Neural cell (in vitro differentiated cells): Measurements from ENCODE around the gene NPHP4. TPM values are rescaled to one million over a fixed set of nuclear protein-coding genes. Genes with fewer than 3 reads are reported as not detected.

ENCODE experiments used
- H2AFZ ChIP-seq: fragments of 200-600, 300-800 bp; sonication (generic), shearing (Covaris generic); 2 replicates; pipeline ENCODE4 v1.6.0; 2014; ENCODE audit warnings: low read depth, mild to moderate bottlenecking, antibody characterized with exemption, low read length, moderate library complexity
- H3F3A ChIP-seq: fragments of 200-600 bp; shearing (Covaris generic); 2 replicates; pipeline ENCODE4 v1.6.1; 2016; ENCODE audit warnings: mild to moderate bottlenecking, moderate library complexity, mixed read lengths, antibody characterized with exemption, low read length; ENCODE audit not compliant: insufficient read depth, poor library complexity, severe bottlenecking
- H3K27ac ChIP-seq: fragments of 200-600, 300-800 bp; sonication (generic), shearing (Covaris generic); 2 replicates; pipeline ENCODE4 v1.5.1; 2014; ENCODE audit warnings: mild to moderate bottlenecking, low read length, moderate library complexity
- H3K27me3 ChIP-seq: fragments of 300-800, 200-600 bp; sonication (generic), shearing (Covaris generic); 2 replicates; pipeline ENCODE4 v1.6.0; 2014; ENCODE audit warnings: mild to moderate bottlenecking, low read depth, low read length, moderate library complexity; ENCODE audit not compliant: insufficient read depth
- H3K36me3 ChIP-seq: fragments of 300-800, 200-600 bp; sonication (generic), shearing (Covaris generic); 2 replicates; pipeline ENCODE4 v1.5.1; 2014; ENCODE audit warnings: mild to moderate bottlenecking, antibody characterized with exemption, low read length, moderate library complexity; ENCODE audit not compliant: insufficient read depth
- H3K4me2 ChIP-seq: fragments of 300-800, 200-600 bp; sonication (generic), shearing (Covaris generic); 2 replicates; pipeline ENCODE4 v1.6.0; 2014; ENCODE audit warnings: mild to moderate bottlenecking, low read length
- H3K4me3 ChIP-seq: fragments of 300-800, 200-600 bp; sonication (generic), shearing (Covaris generic); 2 replicates; pipeline ENCODE4 v1.5.1; 2014; ENCODE audit warnings: mild to moderate bottlenecking, low read length, moderate library complexity
- H3K79me2 ChIP-seq: fragments of 200-600 bp; shearing (Covaris generic); replicated peaks from 2 replicates; pipeline ENCODE4 v1.6.0; 2014; ENCODE audit warnings: mild to moderate bottlenecking, low read length, moderate library complexity; ENCODE audit not compliant: insufficient read depth
- H3K9ac ChIP-seq: fragments of 300-800, 200-600 bp; sonication (generic), shearing (Covaris generic); 2 replicates; pipeline ENCODE4 v1.6.1; 2016; ENCODE audit warnings: mild to moderate bottlenecking, low read length, mixed read lengths
- H3K9me2 ChIP-seq: fragments of 200-600 bp; shearing (Covaris generic); 2 replicates; pipeline ENCODE4 v1.6.1; 2016; ENCODE audit warnings: mild to moderate bottlenecking, low read length, mixed read lengths; ENCODE audit not compliant: insufficient read depth
- H3K9me3 ChIP-seq: fragments of 200-600, 300-800 bp; sonication (generic), shearing (Covaris generic); 2 replicates; pipeline ENCODE4 v1.6.1; 2016; ENCODE audit warnings: mild to moderate bottlenecking, mixed run types, low read length, moderate library complexity, mixed read lengths
- H4K20me1 ChIP-seq: fragments of 200-600 bp; shearing (Covaris generic); 2 replicates; pipeline ENCODE4 v1.6.1; 2016; ENCODE audit warnings: mild to moderate bottlenecking, mixed run types; ENCODE audit not compliant: insufficient read depth
- EP300 ChIP-seq: fragments of 450-650 bp; conservative IDR thresholded peaks from 2 replicates; pipeline ENCODE4 v1.6.1; 2014; ENCODE audit warnings: antibody characterized with exemption, mild to moderate bottlenecking, moderate library complexity; ENCODE audit not compliant: poor library complexity, severe bottlenecking
- EZH2 ChIP-seq: fragments of 200-600, 300-800 bp; shearing (Covaris generic), sonication (generic); IDR thresholded peaks from 2 replicates; pipeline ENCODE4 v1.6.1; 2014; ENCODE audit warnings: antibody characterized with exemption, low read length, borderline replicate concordance, mild to moderate bottlenecking; ENCODE audit not compliant: insufficient read depth, poor library complexity, severe bottlenecking
- MXI1 ChIP-seq: fragments of 450-650 bp; conservative IDR thresholded peaks from 2 replicates; pipeline ENCODE4 v1.6.1; 2014; ENCODE audit warnings: antibody characterized with exemption, mild to moderate bottlenecking; ENCODE audit not compliant: poor library complexity, severe bottlenecking
- POLR2AphosphoS5 ChIP-seq: IDR thresholded peaks from 2 replicates; pipeline ENCODE4 v1.6.1; 2012
- RAD21 ChIP-seq: fragments of 450-650 bp; conservative IDR thresholded peaks from 2 replicates; pipeline ENCODE4 v1.6.1; 2014; ENCODE audit warnings: antibody characterized with exemption, mild to moderate bottlenecking, moderate library complexity
- SMC3 ChIP-seq: fragments of 450-650 bp; conservative IDR thresholded peaks from 2 replicates; pipeline ENCODE4 v1.6.1; 2014; ENCODE audit warnings: antibody characterized with exemption, mild to moderate bottlenecking, moderate library complexity; ENCODE audit not compliant: poor library complexity
- TAF1 ChIP-seq: IDR thresholded peaks from 2 replicates; pipeline ENCODE4 v1.6.1; 2012; ENCODE audit warnings: low read depth
- polyA plus RNA-seq: library from polyadenylated mRNA; depleted of rRNA; stranded (reverse); fragments of >200 nt; gene quantifications from 2 replicates; pipeline ENCODE4 v1.2.3, GENCODE V29; 2014
- TF ChIP-seq, protein P1 (sequence below): IDR thresholded peaks from 2 replicates; pipeline ENCODE4 v1.6.1; 2012; ENCODE audit warnings: borderline replicate concordance
- TF ChIP-seq, protein P2 (sequence below): fragments of 450-650 bp; IDR thresholded peaks from 2 replicates; pipeline ENCODE4 v1.5.1; 2014; ENCODE audit warnings: antibody characterized with exemption, mild to moderate bottlenecking, moderate library complexity; ENCODE audit not compliant: poor library complexity, severe bottlenecking

Gene NPHP4
- polyA plus RNA-seq, 1 donor from 2014 or later = 17.1 TPM

DNA sequence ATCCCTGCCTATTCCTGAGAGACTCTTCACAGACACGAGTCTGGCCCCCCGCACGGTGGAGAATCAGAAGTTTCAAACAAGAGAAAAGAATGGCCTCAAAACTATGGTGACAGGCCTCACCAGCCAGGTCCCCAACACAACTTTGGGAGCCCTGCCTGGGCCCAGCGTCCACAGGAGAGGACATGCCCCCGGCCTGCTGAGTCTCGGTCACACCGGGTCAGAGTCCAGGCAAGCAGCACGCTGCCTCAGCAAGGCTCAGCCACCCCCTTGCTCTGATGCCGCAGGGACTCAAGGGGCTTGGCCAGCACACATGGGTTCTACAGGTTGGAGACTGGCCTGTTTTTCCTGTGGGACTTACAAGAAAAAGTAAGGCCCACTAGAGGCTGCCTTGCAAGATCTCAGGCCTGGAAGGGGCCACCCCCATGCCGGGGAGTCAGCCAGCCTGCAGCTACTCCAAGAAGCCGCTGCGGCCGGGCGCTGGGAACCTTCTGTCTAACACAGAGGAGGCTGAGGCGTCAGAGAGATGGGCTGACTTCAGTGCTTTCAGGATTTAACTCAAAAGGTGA lies 116.8 kb downstream of the NPHP4 start:
- H3K27ac ChIP-seq = no peak overlapping the region
- H3K36me3 ChIP-seq = peaks cover 5% of the 10 kb centered on the region
- H3K27me3 ChIP-seq = no peaks in the 10 kb centered on the region
- no peak overlapping the region for H2AFZ ChIP-seq
- no peaks in the 10 kb centered on the region for H3F3A ChIP-seq
- H3K4me2 ChIP-seq = no peak overlapping the region
- H3K9me3 ChIP-seq = no peaks in the 10 kb centered on the region
- no peaks in the 10 kb centered on the region for H3K9me2 ChIP-seq
- TF ChIP-seq, protein P1, sequence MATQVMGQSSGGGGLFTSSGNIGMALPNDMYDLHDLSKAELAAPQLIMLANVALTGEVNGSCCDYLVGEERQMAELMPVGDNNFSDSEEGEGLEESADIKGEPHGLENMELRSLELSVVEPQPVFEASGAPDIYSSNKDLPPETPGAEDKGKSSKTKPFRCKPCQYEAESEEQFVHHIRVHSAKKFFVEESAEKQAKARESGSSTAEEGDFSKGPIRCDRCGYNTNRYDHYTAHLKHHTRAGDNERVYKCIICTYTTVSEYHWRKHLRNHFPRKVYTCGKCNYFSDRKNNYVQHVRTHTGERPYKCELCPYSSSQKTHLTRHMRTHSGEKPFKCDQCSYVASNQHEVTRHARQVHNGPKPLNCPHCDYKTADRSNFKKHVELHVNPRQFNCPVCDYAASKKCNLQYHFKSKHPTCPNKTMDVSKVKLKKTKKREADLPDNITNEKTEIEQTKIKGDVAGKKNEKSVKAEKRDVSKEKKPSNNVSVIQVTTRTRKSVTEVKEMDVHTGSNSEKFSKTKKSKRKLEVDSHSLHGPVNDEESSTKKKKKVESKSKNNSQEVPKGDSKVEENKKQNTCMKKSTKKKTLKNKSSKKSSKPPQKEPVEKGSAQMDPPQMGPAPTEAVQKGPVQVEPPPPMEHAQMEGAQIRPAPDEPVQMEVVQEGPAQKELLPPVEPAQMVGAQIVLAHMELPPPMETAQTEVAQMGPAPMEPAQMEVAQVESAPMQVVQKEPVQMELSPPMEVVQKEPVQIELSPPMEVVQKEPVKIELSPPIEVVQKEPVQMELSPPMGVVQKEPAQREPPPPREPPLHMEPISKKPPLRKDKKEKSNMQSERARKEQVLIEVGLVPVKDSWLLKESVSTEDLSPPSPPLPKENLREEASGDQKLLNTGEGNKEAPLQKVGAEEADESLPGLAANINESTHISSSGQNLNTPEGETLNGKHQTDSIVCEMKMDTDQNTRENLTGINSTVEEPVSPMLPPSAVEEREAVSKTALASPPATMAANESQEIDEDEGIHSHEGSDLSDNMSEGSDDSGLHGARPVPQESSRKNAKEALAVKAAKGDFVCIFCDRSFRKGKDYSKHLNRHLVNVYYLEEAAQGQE = no peak
- no peak for TF ChIP-seq SMC3
- no peak for TF ChIP-seq TAF1
- no peak for TF ChIP-seq EP300
- no peak for TF ChIP-seq RAD21
- TF ChIP-seq EZH2 = no peak
- no peak for TF ChIP-seq MXI1
- TF ChIP-seq POLR2AphosphoS5 = no peak
- TF ChIP-seq, protein P2, sequence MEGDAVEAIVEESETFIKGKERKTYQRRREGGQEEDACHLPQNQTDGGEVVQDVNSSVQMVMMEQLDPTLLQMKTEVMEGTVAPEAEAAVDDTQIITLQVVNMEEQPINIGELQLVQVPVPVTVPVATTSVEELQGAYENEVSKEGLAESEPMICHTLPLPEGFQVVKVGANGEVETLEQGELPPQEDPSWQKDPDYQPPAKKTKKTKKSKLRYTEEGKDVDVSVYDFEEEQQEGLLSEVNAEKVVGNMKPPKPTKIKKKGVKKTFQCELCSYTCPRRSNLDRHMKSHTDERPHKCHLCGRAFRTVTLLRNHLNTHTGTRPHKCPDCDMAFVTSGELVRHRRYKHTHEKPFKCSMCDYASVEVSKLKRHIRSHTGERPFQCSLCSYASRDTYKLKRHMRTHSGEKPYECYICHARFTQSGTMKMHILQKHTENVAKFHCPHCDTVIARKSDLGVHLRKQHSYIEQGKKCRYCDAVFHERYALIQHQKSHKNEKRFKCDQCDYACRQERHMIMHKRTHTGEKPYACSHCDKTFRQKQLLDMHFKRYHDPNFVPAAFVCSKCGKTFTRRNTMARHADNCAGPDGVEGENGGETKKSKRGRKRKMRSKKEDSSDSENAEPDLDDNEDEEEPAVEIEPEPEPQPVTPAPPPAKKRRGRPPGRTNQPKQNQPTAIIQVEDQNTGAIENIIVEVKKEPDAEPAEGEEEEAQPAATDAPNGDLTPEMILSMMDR = no peak
- H3K9ac ChIP-seq = no peak overlapping the region
- H4K20me1 ChIP-seq = no peaks in the 10 kb centered on the region
- no peaks in the 10 kb centered on the region for H3K79me2 ChIP-seq
- no peak overlapping the region for H3K4me3 ChIP-seq

DNA sequence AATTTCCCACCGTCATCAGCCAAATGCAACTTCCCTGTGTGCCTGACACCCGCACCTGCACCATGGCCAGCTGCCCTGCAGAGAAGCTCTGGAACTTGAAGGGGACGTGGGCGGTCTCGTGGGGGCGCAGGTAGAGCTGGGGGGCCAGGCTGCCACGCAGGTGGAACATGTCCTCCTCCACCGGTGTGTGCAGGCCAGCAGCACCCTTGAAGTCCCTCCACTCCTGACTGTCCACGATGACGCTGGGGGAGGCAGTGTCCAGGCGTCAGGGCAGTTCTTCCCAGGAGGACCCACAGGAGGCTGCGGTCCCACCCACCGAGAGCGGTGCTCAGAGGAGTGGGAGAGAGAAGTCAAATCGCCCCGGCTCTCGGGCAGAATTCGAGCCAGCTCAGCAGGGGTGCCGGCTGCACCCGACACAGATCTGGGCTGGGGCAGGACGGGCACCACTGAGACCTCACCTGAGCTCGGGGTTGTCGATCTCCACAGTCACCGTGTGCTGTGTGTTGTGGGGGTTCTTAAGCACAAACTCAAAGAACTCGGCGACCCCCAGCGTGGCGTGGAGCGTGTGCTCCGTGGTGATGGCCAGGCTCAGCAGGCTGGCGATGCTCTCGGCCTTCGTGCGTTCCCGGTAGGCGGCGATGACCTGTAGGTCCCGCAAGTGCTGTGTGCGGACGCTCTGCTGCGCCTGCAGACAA lies 117.7 kb downstream of the NPHP4 start:
- H3K4me3 ChIP-seq = no peak overlapping the region
- H3K9me2 ChIP-seq = no peaks in the 10 kb centered on the region
- no peaks in the 10 kb centered on the region for H3K27me3 ChIP-seq
- no peak overlapping the region for H2AFZ ChIP-seq
- H3K9ac ChIP-seq = no peak overlapping the region
- no peaks in the 10 kb centered on the region for H3F3A ChIP-seq
- H3K27ac ChIP-seq = no peak overlapping the region
- H3K36me3 ChIP-seq = peaks cover 5% of the 10 kb centered on the region
- no peaks in the 10 kb centered on the region for H4K20me1 ChIP-seq
- no peak overlapping the region for H3K4me2 ChIP-seq
- H3K79me2 ChIP-seq = no peaks in the 10 kb centered on the region
- no peaks in the 10 kb centered on the region for H3K9me3 ChIP-seq
- TF ChIP-seq EP300 = no peak
- no peak for TF ChIP-seq TAF1
- TF ChIP-seq EZH2 = no peak
- TF ChIP-seq, protein P1 = no peak
- TF ChIP-seq, protein P2 = no peak
- TF ChIP-seq SMC3 = no peak
- TF ChIP-seq RAD21 = no peak
- TF ChIP-seq POLR2AphosphoS5 = no peak
